HepG2 (cell line): ENCODE data around the gene PPEF2. TPM values are rescaled to one million over a fixed set of nuclear protein-coding genes. Genes with fewer than 3 reads are reported as not detected.

Experiments
- ATAC-seq: fragments of 200-7000 bp; cut with Tn5 transposase; 3 replicates; pipeline ENCODE4 v1.9.1; 2020; ENCODE audit warnings: mild to moderate bottlenecking, moderate library complexity
- BruUV-seq: library from RNA; stranded (reverse); fragments of 400-500 nt; replicated peaks from 2 replicates; lab custom pipeline; 2021; lab: Mats Ljungman, UMichigan
- CTCF ChIA-PET: fragments of 300-600 bp; formaldehyde crosslinking; extraction: SDS; loops from one replicate; lab custom pipeline; 2021; ENCODE audit warnings: low total read pairs, inconsistent platforms, low intra/inter-chr PET ratio; lab: Yijun Ruan, JAX
- POLR2A ChIA-PET: fragments of 350-600 bp; sonication (Branson Sonifier 250); formaldehyde crosslinking; loops from one replicate; lab custom pipeline; 2020; ENCODE audit warnings: antibody characterized with exemption, inconsistent platforms; lab: Yijun Ruan, JAX
- DNase-seq: peaks from one replicate; pipeline ENCODE4 v3.0.0-alpha.2; 2015; ENCODE audit warnings: low spot score
- FAIRE-seq: peaks from 3 replicates; lab custom pipeline; 2011; peaks lifted over from hg19 to GRCh38; lab: Jason Lieb, UNC
- H2AFZ ChIP-seq: one replicate; pipeline ENCODE4 v1.6.1; 2011; ENCODE audit warnings: low read length, inconsistent platforms
- H3K27ac ChIP-seq: fragments of 300-600 bp; 3 replicates; pipeline ENCODE4 v1.8.0; 2011; ENCODE audit warnings: mixed run types, mild to moderate bottlenecking, mixed read lengths, low read length, inconsistent platforms; ENCODE audit not compliant: insufficient read depth; ENCODE audit errors: extremely low read length
- H3K27me3 ChIP-seq, 2 experiments: fragments of 200-600 bp in 1 of 2; 2 replicates in 1 of 2; 3 replicates in 1 of 2; pipeline versions ENCODE4 v1.6.0 to v1.8.0; 2011; ENCODE audit warnings: low read length in 2 of 2, mild to moderate bottlenecking in 2 of 2, moderate library complexity in 2 of 2, inconsistent platforms in 1 of 2; ENCODE audit not compliant: insufficient read depth in 2 of 2, control insufficient read depth in 1 of 2
- H3K36me3 ChIP-seq, 2 experiments: fragments of 200-600 bp in 1 of 2; replicated peaks in 1 of 2; 2 replicates in 1 of 2; 3 replicates in 1 of 2; pipeline versions ENCODE4 v1.5.1 to v1.8.0; 2011; ENCODE audit warnings: low read length in 2 of 2, inconsistent platforms in 1 of 2; ENCODE audit not compliant: insufficient read depth in 2 of 2, control insufficient read depth in 1 of 2
- H3K4me1 ChIP-seq: 2 replicates; pipeline ENCODE4 v1.5.1; 2012; ENCODE audit warnings: low read length, inconsistent platforms; ENCODE audit not compliant: insufficient read depth
- H3K4me2 ChIP-seq: 2 replicates; pipeline ENCODE4 v1.6.0; 2011; ENCODE audit warnings: low read depth, low read length, inconsistent platforms
- H3K4me3 ChIP-seq, 3 experiments: fragments of 200-600 bp in 1 of 3; sonication (generic), shearing (Covaris generic) in 1 of 3; replicated peaks in 1 of 3; 2 replicates each; pipeline ENCODE4 v1.5.1; 2011 to 2016; ENCODE audit warnings: low read length in 3 of 3, inconsistent platforms in 2 of 3, low read depth in 2 of 3, mild to moderate bottlenecking in 2 of 3, control low read depth in 1 of 3, mixed read lengths in 1 of 3; ENCODE audit not compliant: insufficient read depth in 1 of 3
- H3K79me2 ChIP-seq: one replicate; pipeline ENCODE4 v1.6.1; 2011; ENCODE audit warnings: low read length, inconsistent platforms; ENCODE audit not compliant: insufficient read depth
- H3K9ac ChIP-seq: 2 replicates; pipeline ENCODE4 v1.6.0; 2011; ENCODE audit warnings: mild to moderate bottlenecking, low read depth, low read length, inconsistent platforms; ENCODE audit not compliant: insufficient read depth
- H3K9me3 ChIP-seq: 2 replicates; pipeline ENCODE4 v1.5.1; 2012; ENCODE audit warnings: mild to moderate bottlenecking, low read length
- H4K20me1 ChIP-seq: 2 replicates; pipeline ENCODE4 v1.6.0; 2011; ENCODE audit warnings: inconsistent platforms, mild to moderate bottlenecking, low read length, moderate library complexity; ENCODE audit not compliant: insufficient read depth
- ATF7 ChIP-seq, 2 experiments: fragments of 450-650 bp in 1 of 2; sonication (generic) in 1 of 2; formaldehyde crosslinking in 1 of 2; IDR thresholded peaks; 2 replicates each; pipeline versions ENCODE4 v1.4.0 to v1.6.1; 2016 to 2020; ENCODE audit warnings: antibody characterized with exemption in 1 of 2, mild to moderate bottlenecking in 1 of 2, missing genetic modification reagents in 1 of 2
- KLF12 ChIP-seq: sonication (generic); formaldehyde crosslinking; IDR thresholded peaks from 2 replicates; pipeline ENCODE4 v1.4.0; 2020; ENCODE audit warnings: missing genetic modification reagents, borderline replicate concordance
- MED1 ChIP-seq: sonication (generic); formaldehyde crosslinking; IDR thresholded peaks from 2 replicates; pipeline ENCODE4 v1.4.0; 2020; ENCODE audit warnings: missing genetic modification reagents
- PRPF4 ChIP-seq: fragments of 200-400 bp; formaldehyde crosslinking; IDR thresholded peaks from 2 replicates; pipeline ENCODE4 v1.6.1; 2016; ENCODE audit warnings: low read length, low read depth; ENCODE audit not compliant: poor library complexity, severe bottlenecking
- TARDBP ChIP-seq: sonication (generic); formaldehyde crosslinking; IDR thresholded peaks from 2 replicates; pipeline ENCODE4 v1.8.0; 2022; ENCODE audit warnings: mild to moderate bottlenecking, missing genetic modification reagents
- ZIK1 ChIP-seq: sonication (generic); formaldehyde crosslinking; IDR thresholded peaks from 2 replicates; pipeline ENCODE4 v1.5.0; 2020; ENCODE audit warnings: mild to moderate bottlenecking, low read depth, missing genetic modification reagents, borderline replicate concordance
- WGBS: methylation state at CpG from one replicate; pipeline ENCODE4 v1.1.6; 2017; ENCODE audit warnings: low lambda C conversion rate; 5-methylcytosine and 5-hydroxymethylcytosine counted together
- in situ Hi-C: cut with HindIII; loops from 2 replicates; pipeline ENCODE4 v1.10.0; 2017; ENCODE audit warnings: low pct_unique_long_range_greater_than_20kb; ENCODE audit not compliant: extremely low pct_ligation_motif_present
- intact Hi-C: fragments of 100-400 bp; cut with micrococcal nuclease; formaldehyde crosslinking; loops from one replicate; pipeline ENCODE4 v1.10.0; 2022; ENCODE audit not compliant: unreplicated experiment
- polyA plus RNA-seq, 8 experiments: library from polyadenylated mRNA; depleted of rRNA in 3 of 8; stranded (reverse) in 7 of 8; unstranded in 1 of 8; fragments of >200 nt; fragmentation: Illumina TruSeq in 4 of 8; extraction: Trizol in 4 of 8; gene quantifications; 2 replicates each; pipeline versions ENCODE4 v1.2.1 to v1.2.3, GENCODE V29; 2011 to 2016; ENCODE audit warnings: low read depth in 4 of 8, missing spikeins in 1 of 8, mixed read lengths in 1 of 8; ENCODE audit not compliant: insufficient read depth in 1 of 8
- total RNA-seq, 5 experiments: library from RNA; depleted of rRNA; stranded (reverse); fragments of >200 nt; fragmentation: Illumina TruSeq; extraction: Trizol; gene quantifications; 2 replicates each; pipeline ENCODE4 v1.2.3, GENCODE V29; 2016; ENCODE audit warnings: low read depth in 1 of 5
- TF ChIP-seq, protein P1 (sequence below): sonication (generic); formaldehyde crosslinking; IDR thresholded peaks from 2 replicates; pipeline ENCODE4 v1.5.1; 2020; ENCODE audit warnings: mild to moderate bottlenecking, missing genetic modification reagents, moderate library complexity
- TF ChIP-seq, protein P2 (sequence below): fragments of 450-650 bp; IDR thresholded peaks from 2 replicates; pipeline ENCODE4 v1.6.1; 2017
- TF ChIP-seq, protein P3 (sequence below): fragments of 450-650 bp; IDR thresholded peaks from 2 replicates; pipeline ENCODE4 v1.6.1; 2017; ENCODE audit warnings: mild to moderate bottlenecking
- TF ChIP-seq, protein P4 (sequence below): IDR thresholded peaks from 2 replicates; pipeline ENCODE4 v1.6.1; 2016; ENCODE audit warnings: missing compliant biosample characterization, missing genetic modification reagents, borderline replicate concordance
- TF ChIP-seq, protein P5 (sequence below): sonication (generic); formaldehyde crosslinking; IDR thresholded peaks from 2 replicates; pipeline ENCODE4 v1.5.0; 2020; ENCODE audit warnings: missing genetic modification reagents

Gene PPEF2
- total and polyA plus RNA-seq, 2 of the 13 experiments (the other 11 are each of a cell fraction or from before 2014, with no cell fraction given) = 0.01 TPM; not detected in 1

DNA sequence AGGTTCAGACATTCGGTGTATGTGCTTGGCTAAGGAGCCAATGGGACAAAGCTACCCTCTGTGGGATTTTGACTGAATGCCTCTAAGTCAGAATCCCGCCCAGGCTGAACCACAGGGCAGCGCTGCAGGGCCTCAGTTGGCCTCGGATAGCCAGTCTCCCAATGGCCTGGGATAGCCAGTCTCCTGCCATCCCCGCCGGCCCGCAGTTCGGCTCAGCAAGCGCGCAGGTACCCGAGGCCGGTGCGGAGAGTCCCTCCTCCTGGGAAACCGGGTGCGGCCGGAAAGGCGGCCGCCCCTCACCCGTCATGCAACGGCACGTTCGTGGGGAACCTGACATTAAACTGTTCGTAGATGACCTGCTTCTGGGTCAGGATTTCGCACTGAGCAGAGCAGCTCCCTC lies 16.1 kb downstream of the PPEF2 start:
- in situ Hi-C loops = no loop called here
- POLR2A ChIA-PET = no interaction called here
- WGBS = 66% methylated on average over 12 of the region's 24 CpGs
- H3K36me3 ChIP-seq = no peaks in the 10 kb centered on the region
- no peak overlapping the region for H3K27ac ChIP-seq
- H3K4me1 ChIP-seq = no peaks in the 10 kb centered on the region
- H2AFZ ChIP-seq = no peak overlapping the region
- no peak overlapping the region for H3K9ac ChIP-seq
- H4K20me1 ChIP-seq = no peaks in the 10 kb centered on the region
- CTCF ChIA-PET = no interaction called here
- no peak overlapping the region for H3K4me3 ChIP-seq
- no peak for DNase-seq
- BruUV-seq = no TSS peak
- H3K79me2 ChIP-seq = no peaks in the 10 kb centered on the region
- FAIRE-seq = no peak
- ATAC-seq = no peak
- peaks cover 1 to 11% of the 10 kb centered on the region in 2 experiments; a peak in 1 of 5 replicates for H3K27me3 ChIP-seq
- no peak overlapping the region for H3K4me2 ChIP-seq
- intact Hi-C loops = no loop called here
- H3K9me3 ChIP-seq = no peaks in the 10 kb centered on the region
- TF ChIP-seq MED1 (CRISPR knock-in tag) = no peak
- no peak for TF ChIP-seq ZIK1
- no peak for TF ChIP-seq KLF12 (CRISPR knock-in tag)
- TF ChIP-seq PRPF4 = no peak
- TF ChIP-seq, protein P1, sequence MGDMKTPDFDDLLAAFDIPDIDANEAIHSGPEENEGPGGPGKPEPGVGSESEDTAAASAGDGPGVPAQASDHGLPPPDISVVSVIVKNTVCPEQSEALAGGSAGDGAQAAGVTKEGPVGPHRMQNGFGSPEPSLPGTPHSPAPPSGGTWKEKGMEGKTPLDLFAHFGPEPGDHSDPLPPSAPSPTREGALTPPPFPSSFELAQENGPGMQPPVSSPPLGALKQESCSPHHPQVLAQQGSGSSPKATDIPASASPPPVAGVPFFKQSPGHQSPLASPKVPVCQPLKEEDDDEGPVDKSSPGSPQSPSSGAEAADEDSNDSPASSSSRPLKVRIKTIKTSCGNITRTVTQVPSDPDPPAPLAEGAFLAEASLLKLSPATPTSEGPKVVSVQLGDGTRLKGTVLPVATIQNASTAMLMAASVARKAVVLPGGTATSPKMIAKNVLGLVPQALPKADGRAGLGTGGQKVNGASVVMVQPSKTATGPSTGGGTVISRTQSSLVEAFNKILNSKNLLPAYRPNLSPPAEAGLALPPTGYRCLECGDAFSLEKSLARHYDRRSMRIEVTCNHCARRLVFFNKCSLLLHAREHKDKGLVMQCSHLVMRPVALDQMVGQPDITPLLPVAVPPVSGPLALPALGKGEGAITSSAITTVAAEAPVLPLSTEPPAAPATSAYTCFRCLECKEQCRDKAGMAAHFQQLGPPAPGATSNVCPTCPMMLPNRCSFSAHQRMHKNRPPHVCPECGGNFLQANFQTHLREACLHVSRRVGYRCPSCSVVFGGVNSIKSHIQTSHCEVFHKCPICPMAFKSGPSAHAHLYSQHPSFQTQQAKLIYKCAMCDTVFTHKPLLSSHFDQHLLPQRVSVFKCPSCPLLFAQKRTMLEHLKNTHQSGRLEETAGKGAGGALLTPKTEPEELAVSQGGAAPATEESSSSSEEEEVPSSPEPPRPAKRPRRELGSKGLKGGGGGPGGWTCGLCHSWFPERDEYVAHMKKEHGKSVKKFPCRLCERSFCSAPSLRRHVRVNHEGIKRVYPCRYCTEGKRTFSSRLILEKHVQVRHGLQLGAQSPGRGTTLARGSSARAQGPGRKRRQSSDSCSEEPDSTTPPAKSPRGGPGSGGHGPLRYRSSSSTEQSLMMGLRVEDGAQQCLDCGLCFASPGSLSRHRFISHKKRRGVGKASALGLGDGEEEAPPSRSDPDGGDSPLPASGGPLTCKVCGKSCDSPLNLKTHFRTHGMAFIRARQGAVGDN (CRISPR knock-in tag) = no peak
- TF ChIP-seq, protein P2, sequence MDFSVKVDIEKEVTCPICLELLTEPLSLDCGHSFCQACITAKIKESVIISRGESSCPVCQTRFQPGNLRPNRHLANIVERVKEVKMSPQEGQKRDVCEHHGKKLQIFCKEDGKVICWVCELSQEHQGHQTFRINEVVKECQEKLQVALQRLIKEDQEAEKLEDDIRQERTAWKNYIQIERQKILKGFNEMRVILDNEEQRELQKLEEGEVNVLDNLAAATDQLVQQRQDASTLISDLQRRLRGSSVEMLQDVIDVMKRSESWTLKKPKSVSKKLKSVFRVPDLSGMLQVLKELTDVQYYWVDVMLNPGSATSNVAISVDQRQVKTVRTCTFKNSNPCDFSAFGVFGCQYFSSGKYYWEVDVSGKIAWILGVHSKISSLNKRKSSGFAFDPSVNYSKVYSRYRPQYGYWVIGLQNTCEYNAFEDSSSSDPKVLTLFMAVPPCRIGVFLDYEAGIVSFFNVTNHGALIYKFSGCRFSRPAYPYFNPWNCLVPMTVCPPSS = no peak
- TF ChIP-seq, protein P3, sequence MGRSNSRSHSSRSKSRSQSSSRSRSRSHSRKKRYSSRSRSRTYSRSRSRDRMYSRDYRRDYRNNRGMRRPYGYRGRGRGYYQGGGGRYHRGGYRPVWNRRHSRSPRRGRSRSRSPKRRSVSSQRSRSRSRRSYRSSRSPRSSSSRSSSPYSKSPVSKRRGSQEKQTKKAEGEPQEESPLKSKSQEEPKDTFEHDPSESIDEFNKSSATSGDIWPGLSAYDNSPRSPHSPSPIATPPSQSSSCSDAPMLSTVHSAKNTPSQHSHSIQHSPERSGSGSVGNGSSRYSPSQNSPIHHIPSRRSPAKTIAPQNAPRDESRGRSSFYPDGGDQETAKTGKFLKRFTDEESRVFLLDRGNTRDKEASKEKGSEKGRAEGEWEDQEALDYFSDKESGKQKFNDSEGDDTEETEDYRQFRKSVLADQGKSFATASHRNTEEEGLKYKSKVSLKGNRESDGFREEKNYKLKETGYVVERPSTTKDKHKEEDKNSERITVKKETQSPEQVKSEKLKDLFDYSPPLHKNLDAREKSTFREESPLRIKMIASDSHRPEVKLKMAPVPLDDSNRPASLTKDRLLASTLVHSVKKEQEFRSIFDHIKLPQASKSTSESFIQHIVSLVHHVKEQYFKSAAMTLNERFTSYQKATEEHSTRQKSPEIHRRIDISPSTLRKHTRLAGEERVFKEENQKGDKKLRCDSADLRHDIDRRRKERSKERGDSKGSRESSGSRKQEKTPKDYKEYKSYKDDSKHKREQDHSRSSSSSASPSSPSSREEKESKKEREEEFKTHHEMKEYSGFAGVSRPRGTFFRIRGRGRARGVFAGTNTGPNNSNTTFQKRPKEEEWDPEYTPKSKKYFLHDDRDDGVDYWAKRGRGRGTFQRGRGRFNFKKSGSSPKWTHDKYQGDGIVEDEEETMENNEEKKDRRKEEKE = no peak
- TF ChIP-seq, protein P4, sequence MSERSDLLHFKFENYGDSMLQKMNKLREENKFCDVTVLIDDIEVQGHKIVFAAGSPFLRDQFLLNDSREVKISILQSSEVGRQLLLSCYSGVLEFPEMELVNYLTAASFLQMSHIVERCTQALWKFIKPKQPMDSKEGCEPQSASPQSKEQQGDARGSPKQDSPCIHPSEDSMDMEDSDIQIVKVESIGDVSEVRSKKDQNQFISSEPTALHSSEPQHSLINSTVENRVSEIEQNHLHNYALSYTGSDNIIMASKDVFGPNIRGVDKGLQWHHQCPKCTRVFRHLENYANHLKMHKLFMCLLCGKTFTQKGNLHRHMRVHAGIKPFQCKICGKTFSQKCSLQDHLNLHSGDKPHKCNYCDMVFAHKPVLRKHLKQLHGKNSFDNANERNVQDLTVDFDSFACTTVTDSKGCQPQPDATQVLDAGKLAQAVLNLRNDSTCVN = no peak
- no peak for TF ChIP-seq ATF7 (IDR thresholded peaks at IDR 0.05)
- TF ChIP-seq ATF7 (CRISPR knock-in tag; IDR thresholded peaks at IDR 0.05) = no peak
- TF ChIP-seq, protein P5, sequence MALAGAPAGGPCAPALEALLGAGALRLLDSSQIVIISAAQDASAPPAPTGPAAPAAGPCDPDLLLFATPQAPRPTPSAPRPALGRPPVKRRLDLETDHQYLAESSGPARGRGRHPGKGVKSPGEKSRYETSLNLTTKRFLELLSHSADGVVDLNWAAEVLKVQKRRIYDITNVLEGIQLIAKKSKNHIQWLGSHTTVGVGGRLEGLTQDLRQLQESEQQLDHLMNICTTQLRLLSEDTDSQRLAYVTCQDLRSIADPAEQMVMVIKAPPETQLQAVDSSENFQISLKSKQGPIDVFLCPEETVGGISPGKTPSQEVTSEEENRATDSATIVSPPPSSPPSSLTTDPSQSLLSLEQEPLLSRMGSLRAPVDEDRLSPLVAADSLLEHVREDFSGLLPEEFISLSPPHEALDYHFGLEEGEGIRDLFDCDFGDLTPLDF (CRISPR knock-in tag) = no peak
- TF ChIP-seq TARDBP (CRISPR knock-in tag) = no peak
